Activated CD8-positive, alpha-beta T cell treated with anti-CD3 and anti-CD28 coated beads for 36 hours (primary cell): Measurements from ENCODE around the gene SIAE. TPM values are rescaled to one million over a fixed set of nuclear protein-coding genes. Genes with fewer than 3 reads are reported as not detected.
A peak's percentile ranks its signal among the peaks of the same experiment; 100 is the strongest.

Experiments
- ATAC-seq: fragments of 200-7000 bp; cut with Tn5 transposase; one replicate; pipeline ENCODE4 v1.10.0; 2021; ENCODE audit warnings: mild to moderate bottlenecking, moderate library complexity
- CTCF ChIA-PET: fragments of 350-600 bp; sonication (Branson Sonifier 250); formaldehyde crosslinking; loops from one replicate; lab custom pipeline; 2021; ENCODE audit warnings: antibody characterized with exemption; lab: Charles Lee
- POLR2A ChIA-PET: fragments of 350-600 bp; sonication (Branson Sonifier 250); formaldehyde crosslinking; loops from one replicate; lab custom pipeline; 2021; ENCODE audit warnings: antibody characterized with exemption; lab: Charles Lee
- DNase-seq: peaks from one replicate; pipeline ENCODE4 v3.0.0-alpha.2; 2020
- H3K27ac Mint-ChIP-seq: one replicate; pipeline ENCODE4 v1.8.0; 2021; ENCODE audit warnings: mild to moderate bottlenecking, mixed read lengths
- H3K27me3 Mint-ChIP-seq: one replicate; pipeline ENCODE4 v1.8.0; 2021; ENCODE audit warnings: mixed read lengths
- H3K36me3 Mint-ChIP-seq: one replicate; pipeline ENCODE4 v1.8.0; 2021; ENCODE audit warnings: low read depth, mixed read lengths
- H3K4me1 Mint-ChIP-seq: one replicate; pipeline ENCODE4 v1.8.0; 2021; ENCODE audit warnings: low read depth, mixed read lengths
- H3K4me3 Mint-ChIP-seq: one replicate; pipeline ENCODE4 v1.8.0; 2021; ENCODE audit warnings: mild to moderate bottlenecking, moderate library complexity, mixed read lengths
- H3K9me3 Mint-ChIP-seq: one replicate; pipeline ENCODE4 v1.8.0; 2021; ENCODE audit warnings: mixed read lengths
- CTCF ChIP-seq: fragments of 200-600 bp; IDR thresholded peaks from one replicate; pipeline ENCODE4 v1.8.0; 2022; ENCODE audit warnings: antibody characterized with exemption, mild to moderate bottlenecking
- intact Hi-C: fragments of 100-400 bp; cut with micrococcal nuclease; formaldehyde crosslinking; loops from one replicate; pipeline ENCODE4 v1.10.0; 2022
- total RNA-seq, 2 experiments: library from RNA; stranded (reverse); gene quantifications; one replicate each; pipeline ENCODE4 v1.2.3, GENCODE V29; 2021

SIAE gene, protein sequence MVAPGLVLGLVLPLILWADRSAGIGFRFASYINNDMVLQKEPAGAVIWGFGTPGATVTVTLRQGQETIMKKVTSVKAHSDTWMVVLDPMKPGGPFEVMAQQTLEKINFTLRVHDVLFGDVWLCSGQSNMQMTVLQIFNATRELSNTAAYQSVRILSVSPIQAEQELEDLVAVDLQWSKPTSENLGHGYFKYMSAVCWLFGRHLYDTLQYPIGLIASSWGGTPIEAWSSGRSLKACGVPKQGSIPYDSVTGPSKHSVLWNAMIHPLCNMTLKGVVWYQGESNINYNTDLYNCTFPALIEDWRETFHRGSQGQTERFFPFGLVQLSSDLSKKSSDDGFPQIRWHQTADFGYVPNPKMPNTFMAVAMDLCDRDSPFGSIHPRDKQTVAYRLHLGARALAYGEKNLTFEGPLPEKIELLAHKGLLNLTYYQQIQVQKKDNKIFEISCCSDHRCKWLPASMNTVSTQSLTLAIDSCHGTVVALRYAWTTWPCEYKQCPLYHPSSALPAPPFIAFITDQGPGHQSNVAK
- total RNA-seq, result 1 to 10 TPM; 5.0 to 6.2 TPM

DNA sequence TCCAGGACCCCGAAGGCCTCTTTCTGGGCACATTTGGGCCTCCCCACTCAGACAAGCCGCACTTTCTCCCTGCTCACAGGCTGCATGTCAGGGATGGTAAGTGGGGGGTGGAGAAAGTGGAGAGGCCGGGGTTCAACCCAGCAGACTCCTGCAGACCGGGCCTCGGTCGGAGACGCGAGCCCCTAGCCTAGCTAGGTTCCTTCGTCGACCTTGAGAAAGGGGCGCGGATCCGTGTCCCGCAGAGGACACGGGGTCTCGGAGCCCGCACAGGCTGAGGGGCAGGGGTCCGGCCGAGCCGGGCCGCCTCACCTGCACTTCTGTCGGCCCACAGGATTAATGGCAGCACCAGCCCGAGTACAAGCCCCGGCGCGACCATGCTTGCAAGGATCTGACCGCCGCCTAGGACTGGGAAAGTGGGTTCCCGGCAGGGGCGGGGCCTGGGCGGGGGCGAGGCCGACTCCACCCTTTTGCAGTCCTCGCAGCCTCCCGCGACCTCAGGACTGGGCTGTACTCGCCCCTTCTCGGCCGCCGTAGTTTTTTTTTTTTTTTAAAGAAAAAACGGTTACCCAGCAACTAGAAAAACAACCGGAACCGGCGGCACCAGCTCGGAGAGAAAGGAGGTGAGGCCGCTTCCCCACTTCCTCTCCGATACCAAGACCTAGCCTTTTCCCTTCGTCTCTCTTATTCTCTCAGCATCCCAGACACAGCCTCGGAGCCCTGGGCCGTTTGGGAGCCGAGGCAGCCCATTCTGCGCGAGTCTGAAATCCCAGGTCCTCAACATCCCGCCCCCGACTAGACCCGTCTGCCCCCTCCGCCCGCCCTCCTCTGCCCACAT lies at the start of gene SIAE, which contains the start of gene SPA17:
SIAE (minus strand) TSS at position 407 of the 835 bp plus-strand sequence; CDS start at position 376, 31 bp downstream.
SPA17 (plus strand) TSS at position 572 of the 835 bp plus-strand sequence. CDS start 1,361 bp downstream, outside the sequence.
- ATAC-seq (peak; percentile 89), DNase-seq (peak; percentile 91)
- peak within 1 kb of the TSS; percentile 90 for H3K27ac Mint-ChIP-seq
- TF ChIP-seq CTCF, result no peak
- H3K27me3 Mint-ChIP-seq, result no peaks in the 10 kb centered on the region
- peaks cover 2% of the 10 kb centered on the region for H3K36me3 Mint-ChIP-seq
- H3K9me3 Mint-ChIP-seq, result no peaks in the 10 kb centered on the region
- ChIA-PET CTCF (interaction anchor here (1.1 to 3.1 kb wide), 6 partner anchors 27 to 164 kb away, joined by 3 to 19 read pairs (median 9); partner anchors contain the start of gene ESAM), POLR2A (interaction anchor here (0.6 to 1.6 kb wide), 8 partner anchors 57 to 203 kb away, joined by 3 to 6 read pairs (median 4); partner anchors contain the start of gene MSANTD2)
- peaks cover 30% of the 10 kb centered on the region for H3K4me1 Mint-ChIP-seq
- intact Hi-C loops, result loop anchor here (5.0 kb wide), 1 partner anchor 74 kb away; no protein-coding TSS in a partner anchor
- H3K4me3 Mint-ChIP-seq, result peak within 1 kb of the TSS; percentile 88

DNA sequence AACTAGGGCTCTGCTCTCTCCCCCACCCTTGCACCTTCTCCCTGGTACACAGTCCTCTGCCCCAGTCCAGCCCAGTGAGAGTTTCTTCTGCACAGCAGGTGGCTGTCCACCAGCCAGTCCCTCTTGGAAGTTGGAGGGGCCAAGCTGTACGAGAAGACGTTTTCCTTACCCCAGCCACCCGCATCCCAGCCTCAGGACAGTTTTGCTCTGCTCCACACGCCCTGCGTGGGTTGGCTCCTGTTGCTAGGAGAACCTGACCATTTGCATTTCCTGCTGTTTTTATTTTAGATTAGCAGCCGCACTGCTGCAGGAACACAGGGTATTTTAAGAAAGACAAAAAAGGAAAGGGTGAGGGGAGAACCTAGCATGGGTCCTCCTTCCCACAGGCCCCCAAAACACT lies 48.6 kb upstream of the SIAE start:
- ATAC-seq (no peak), DNase-seq (no peak)
- ChIA-PET POLR2A (no interaction called here), CTCF (interaction anchor here (1.2 kb wide), 1 partner anchor 116 kb away, joined by 3 read pairs; no protein-coding TSS in a partner anchor)
- no peak overlapping the region for H3K27ac Mint-ChIP-seq
- H3K9me3 Mint-ChIP-seq, result no peaks in the 10 kb centered on the region
- no peak for TF ChIP-seq CTCF
- no peaks in the 10 kb centered on the region for H3K36me3 Mint-ChIP-seq
- H3K4me1 Mint-ChIP-seq, result peaks cover 25% of the 10 kb centered on the region
- H3K4me3 Mint-ChIP-seq, result no peak overlapping the region
- H3K27me3 Mint-ChIP-seq, result peaks cover 48% of the 10 kb centered on the region
- intact Hi-C loops, result no loop called here

DNA sequence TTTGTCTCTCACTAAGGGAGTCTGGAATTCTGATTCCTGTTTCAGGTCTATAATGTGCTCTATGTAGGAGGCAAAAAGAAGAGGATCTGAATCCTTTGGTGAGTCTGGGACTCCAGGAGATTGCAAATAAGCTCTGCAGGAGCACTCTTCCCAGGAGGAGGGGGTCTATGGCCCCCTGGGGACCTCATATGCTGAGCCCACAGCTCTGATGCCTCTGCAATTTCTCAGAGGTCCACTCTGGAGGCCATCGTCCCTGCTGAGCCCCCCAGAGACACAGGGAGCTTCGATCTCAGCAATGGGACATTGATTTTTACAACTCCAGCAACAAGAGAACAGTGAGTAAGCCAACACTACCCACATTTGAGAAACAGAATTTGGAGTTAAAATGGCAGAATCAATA lies 46.0 kb upstream of the SIAE start:
- DNase-seq, result no peak
- Mint-ChIP-seq H3K9me3 (no peaks in the 10 kb centered on the region), H3K27ac (no peak overlapping the region), H3K4me3 (no peak overlapping the region), H3K4me1 (peaks cover 20% of the 10 kb centered on the region), H3K27me3 (peaks cover 51% of the 10 kb centered on the region), H3K36me3 (no peaks in the 10 kb centered on the region)
- no peak for ATAC-seq
- CTCF ChIA-PET, result interaction anchor here (1.1 kb wide), 1 partner anchor 13 kb away, joined by 3 read pairs; no protein-coding TSS in a partner anchor
- TF ChIP-seq CTCF, result no peak
- POLR2A ChIA-PET, result no interaction called here
- intact Hi-C loops, result no loop called here

DNA sequence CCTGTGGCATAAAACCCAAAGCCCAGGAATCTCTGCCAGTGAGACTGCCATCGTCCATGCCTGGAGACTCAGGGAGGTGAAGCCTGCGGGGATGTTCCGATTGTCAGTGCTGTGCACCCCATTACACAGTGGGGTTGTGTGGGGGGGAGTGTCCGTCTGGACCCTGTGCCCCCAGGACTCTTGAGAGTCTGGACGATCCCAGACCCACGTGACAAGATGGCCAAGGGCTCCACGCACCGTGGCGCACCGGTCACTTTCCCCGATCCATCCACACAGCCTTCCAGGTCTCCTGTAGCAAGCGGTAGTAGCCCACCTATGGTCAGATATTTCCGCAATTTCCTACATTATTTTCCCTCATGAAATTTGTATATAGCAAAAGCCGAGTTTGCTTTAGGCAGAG lies 45.3 kb upstream of the SIAE start:
- Mint-ChIP-seq H3K36me3 (no peaks in the 10 kb centered on the region), H3K9me3 (no peaks in the 10 kb centered on the region), H3K27me3 (peaks cover 53% of the 10 kb centered on the region), H3K27ac (no peak overlapping the region), H3K4me3 (no peak overlapping the region), H3K4me1 (peaks cover 20% of the 10 kb centered on the region)
- POLR2A ChIA-PET, result no interaction called here
- CTCF ChIA-PET, result no interaction called here
- TF ChIP-seq CTCF, result no peak
- intact Hi-C loops, result no loop called here
- DNase-seq (no peak), ATAC-seq (no peak)
